ENCODE measurements around the gene MREG.
"Not testable (repeated sequence)": the region's sequence is repeated elsewhere in the genome, so short reads cannot be mapped to it uniquely, and the experiment has no call there.

The MREG gene

DNA sequence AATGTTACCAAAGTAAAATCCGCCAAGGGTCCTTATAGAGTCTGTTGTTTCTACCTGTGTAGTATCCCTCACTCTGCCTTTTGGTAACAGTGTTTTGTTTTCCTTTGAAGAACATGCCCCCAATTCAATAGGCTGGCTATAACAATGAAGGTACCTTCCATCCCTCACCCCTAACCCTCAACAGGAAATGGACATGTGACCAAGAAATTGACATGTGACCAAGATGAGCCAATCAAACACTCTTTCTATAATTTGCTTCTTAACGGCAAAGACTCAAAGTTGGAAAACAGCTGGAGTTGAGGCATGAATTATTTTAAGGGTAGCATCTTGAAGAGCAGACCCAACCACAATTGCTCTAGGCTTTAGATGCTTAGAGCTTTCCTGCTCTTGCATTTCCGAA is 5.4 kb upstream of the MREG start:
- no peak for DNase-seq

DNA sequence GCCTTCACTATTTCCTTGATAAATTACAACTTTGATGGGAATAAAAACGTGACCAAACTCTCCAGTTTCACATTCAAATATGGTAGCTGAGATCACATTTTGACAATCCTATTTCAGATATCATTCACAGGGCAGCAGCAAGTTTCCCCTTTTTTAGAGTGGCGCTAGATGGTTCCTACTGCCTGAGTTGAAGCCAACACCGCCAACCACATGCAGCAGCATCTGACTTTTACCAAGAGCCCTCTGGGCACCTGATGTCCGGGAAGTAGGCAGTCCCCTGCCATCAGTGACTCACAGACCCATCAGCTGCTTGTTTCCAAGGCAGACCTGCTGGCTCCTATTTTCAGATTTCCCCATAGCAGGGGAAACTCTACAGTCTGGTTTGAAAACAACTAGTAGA is 4.0 kb upstream of the MREG start:
- DNase-seq, result no peak

DNA sequence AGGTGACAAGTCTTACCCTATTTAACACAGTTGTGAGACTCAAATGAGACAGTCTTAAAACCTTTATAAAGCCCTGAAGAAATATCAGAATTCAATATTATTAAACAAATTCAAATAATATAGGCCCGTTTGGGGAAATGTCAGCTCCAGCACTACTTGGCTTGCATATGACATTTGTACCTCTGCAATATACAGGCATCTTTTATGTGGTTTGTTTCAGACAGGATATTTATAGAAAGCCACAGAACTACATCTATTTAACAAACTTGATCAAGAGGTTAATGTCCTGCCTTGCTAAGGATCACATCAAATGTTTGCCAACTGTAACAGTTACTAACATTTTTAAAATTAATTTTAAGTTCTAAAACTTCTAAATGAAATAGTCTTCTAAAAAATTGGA is 3.2 kb upstream of the MREG start:
- DNase-seq, result no peak

DNA sequence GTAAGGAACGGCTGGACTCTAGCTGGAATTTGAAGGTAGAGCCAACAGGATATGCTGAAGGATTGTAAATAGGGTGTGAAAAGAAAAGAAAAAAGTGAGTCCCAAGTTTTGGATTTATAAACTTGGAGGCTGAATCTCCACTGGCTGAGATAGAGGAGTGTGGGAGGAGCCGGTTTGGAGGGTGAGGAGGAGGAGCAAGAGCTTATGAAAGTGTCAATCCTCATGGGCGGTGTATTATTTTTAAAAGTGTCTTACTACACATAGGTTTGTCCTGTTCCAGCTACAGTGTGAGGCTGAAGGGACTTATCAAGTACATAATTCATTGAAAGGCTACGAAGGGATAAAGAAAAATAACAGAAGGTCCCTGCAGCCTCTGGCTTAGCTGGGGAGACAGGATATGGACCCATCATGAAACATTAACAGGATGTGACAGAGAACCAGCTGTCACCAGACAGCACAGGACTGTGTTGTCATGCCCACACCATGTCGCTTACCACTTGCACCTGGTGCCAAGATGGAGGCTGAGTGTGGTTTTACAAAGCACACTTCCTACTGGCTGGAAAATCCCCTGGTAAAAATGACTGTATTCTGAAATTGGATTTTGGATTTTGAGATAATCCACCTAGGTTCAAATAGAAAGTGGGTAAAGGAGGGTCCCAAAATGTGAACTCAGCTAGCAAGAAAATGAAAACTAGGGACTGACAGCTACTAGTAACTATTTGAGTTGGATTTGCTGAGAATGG is 2.5 kb upstream of the MREG start:
- DNase-seq, result no peak

DNA sequence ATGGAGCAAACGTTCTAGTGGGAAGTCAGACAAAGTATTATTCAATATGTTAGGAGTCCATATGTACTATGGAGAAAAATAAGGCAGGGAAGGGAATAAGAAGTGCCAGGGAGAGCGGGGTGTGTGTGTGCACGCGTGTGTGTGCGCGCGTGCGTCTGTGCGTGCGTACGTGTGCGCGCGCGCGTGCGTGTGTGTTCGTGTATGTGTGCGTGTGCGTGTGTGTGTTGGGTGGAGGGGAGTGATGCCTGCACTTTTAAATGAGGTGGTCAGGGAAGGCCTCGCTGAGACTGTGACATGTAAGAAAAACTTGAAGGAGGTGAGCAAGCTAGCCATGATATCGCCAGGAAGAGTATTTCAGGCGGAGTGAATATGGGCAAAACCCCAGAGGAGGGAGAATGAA is 1.6 kb upstream of the MREG start:
- no peak for DNase-seq

DNA sequence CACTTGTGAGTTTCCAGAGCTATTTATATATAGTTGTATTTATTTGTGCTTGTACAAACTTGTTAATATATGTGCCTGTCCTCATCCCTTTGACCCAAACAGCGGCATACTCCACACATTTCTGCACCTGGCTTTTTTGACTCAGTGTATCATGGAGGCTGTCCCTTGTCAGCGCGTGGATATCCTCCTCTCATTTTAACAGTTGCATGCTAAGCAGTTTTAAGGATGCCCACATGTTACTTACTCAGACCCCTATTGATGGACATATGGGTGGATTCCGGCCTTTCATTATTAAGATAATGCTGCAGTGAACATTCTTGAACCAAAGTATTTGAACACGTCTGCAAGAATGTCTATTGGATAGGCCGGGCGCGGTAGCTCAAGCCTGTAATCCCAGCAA is 655 bp upstream of the MREG start:
- no peak for DNase-seq

DNA sequence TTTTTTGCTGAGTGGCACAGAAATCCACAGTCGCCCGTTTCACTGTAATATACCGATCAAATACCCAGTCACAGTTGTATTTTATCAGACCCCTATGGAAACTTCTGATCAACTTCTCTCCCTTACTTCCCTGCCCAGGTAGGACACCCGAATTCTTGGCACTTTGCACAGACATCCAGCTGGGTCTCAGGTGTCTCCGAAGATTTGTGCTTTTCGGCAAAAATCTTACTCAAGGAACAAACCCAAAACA is 596 bp downstream of the MREG start:
- DNase-seq, result no peak

DNA sequence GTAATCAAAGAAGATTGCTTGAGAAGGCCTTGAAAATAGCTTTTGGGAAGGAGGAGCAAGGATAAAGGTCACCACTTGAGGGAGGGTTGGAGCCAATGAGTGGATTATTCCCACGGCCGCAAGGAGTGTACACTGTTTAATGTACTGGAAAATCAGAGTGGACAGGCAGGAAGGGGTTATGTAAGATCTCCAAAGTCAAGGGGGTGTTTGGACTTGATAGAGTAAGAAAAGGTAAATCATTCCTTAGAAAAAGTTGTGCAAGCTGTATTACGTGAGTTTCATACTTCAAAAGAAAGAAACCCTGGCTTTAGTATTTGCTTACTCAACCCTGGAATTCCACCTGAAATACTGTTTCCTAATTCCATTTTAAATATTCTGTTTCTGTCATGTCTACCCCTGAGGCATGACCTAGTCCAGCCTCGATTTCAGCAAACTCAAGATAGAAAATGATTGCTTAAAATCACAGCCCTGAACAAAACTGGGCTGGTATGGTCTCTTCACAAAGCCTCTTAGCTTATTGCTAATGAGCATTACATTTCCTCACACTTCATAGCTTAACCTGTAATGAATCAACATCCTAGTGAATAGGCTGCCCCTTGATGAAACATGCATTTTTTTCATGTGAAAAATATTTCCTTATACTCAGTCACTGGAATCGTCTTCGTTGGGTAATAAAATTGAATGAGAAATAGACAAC is 1.1 kb downstream of the MREG start:
- no peak for DNase-seq

DNA sequence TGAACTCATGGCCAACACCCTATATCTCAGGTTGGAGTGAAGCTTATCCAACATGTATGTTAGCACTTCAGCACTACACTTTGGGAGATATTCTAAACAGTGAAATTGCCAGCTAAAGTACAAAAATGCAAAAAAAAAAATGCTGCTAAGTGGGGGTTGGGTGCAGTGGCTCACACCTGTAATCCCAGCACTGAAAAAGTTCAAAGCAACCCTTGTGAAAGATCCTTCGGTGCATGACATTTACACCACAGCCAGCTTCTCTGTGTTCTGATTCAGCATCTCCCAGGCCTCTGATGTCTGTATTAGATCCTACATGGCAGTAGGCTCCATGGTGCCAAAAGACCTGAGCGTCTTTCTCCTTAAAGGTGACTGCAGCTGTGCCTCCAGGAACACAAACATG is 4.1 kb downstream of the MREG start:
- DNase-seq, result not testable (repeated sequence)

DNA sequence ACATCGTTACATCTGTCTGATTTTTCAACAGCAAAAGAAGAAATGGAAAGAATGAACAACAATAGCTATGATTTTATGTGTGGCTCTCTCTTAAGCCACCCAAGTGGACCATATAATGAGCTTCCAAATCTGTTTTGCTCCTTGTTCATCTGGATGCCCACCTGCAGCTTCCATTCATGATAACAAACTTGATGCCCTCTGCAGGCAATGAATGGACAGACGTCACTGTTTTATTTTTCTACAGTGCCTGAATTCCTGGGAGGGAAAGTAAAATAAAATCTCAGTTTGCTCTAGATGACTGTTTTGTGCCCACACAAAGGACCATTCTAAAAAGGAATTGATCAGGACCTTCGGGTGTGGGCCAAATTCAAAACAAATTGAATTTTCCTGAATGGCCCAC is 5.0 kb downstream of the MREG start:
- DNase-seq, result no peak

DNA sequence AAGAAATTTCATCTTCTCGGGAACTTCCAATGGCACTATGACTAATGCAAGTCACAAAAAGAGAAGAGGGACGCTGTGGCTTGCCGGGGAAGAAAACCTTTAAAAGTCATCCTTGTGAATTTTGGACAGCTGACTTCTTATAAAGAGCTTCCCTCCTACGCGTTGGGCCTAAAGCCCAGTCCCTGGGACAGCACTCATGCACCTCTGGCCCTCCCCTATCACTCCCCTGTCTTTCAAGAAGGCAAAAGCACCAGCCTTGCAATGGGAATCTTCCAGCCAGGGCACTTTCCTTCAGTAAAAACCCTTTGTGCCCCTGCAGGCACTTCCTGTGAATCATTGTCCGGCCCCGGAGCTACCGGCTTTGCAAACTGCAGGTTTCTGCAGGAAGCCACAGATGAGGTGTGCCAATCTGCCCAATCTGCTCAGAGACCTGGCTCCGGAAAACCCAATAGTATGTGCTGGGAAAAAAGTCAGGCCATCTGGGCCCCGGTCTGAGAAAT is 7.1 kb downstream of the MREG start:
- no peak for DNase-seq

DNA sequence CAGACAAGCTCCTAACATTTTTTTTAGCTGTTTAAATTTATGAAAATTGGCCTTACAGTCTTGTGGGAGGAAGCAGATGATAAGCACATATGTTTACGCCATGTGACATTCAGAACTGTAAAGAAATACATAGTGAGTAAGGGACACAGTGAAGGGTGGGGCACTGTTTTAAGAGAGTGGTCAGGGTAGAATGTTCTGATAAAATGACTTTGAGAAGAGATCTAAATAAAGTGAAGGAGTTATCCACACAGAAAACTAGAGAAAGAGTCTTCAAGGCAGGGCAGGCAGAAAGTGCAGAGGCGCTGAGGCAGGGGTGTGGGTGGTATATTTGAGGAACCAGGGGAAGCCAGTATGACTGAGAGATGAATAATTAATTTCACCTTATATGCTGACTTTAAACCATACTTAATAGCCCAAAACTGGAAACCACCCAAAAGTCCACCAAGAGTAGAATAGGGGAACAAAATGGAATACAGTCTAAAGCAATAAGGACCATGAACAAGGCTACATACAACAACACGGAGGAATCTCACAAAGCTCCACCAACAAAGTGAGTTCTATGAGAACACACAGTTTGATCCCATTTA is 8.6 kb downstream of the MREG start:
- DNase-seq, result no peak

DNA sequence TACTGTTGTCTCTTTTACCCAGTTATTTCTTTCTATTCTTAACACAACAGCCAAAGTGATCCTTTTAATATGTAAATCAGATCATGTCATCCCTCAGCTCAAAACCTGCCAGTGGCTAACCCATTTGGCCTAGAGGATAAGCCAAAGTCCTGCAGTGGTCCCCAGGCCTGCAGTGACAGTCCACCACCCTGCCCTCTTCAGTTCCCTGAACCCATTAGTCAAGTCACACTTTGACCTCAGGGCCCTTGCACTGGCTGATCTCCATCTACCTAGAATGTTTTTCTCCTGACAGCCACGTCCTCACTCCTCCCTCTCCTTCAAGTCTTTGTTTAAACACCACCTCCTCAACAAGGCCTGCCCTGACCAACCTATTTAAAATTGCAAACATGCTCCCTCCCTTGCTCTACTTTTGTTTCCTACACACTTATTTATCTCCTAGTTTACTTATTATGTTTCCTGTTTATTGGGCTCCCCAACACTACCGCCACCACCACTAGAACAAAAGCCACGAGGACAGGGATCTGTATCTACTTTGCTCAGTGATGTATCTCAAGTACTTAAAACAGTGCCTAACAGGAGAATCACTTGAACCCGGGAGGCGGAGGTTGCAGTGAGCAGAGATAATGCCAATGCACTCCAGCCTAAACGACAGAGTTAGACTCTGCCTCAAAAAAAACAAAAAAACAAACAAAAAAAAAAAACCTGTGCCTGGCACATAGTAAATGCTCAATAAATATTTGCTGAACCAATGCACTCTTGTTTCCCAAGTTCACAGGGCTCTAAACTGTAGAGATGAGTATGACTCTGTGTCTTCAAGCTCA is 9.3 kb downstream of the MREG start:
- no peak for DNase-seq

DNA sequence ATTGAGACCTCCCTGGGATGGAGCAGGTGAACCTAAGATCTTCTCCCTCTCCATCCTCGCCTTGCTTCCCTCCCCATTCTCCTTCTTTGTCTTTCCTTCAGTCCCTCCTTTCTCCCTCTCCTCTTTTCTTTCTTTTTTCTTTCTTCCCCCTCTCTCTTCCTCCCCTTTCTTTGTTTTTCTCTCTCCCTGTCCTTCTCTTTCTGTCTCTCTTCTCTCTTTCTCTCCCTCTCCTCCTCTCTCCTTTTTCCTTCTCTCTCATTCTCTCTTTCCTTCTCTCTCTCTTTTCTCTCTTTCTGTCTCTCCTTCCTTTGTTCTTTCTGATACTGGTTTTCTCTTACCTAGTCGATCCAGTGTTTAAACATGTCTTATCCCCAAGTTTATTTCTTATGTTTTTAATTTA is 10.7 kb downstream of the MREG start:
- DNase-seq, result no peak

DNA sequence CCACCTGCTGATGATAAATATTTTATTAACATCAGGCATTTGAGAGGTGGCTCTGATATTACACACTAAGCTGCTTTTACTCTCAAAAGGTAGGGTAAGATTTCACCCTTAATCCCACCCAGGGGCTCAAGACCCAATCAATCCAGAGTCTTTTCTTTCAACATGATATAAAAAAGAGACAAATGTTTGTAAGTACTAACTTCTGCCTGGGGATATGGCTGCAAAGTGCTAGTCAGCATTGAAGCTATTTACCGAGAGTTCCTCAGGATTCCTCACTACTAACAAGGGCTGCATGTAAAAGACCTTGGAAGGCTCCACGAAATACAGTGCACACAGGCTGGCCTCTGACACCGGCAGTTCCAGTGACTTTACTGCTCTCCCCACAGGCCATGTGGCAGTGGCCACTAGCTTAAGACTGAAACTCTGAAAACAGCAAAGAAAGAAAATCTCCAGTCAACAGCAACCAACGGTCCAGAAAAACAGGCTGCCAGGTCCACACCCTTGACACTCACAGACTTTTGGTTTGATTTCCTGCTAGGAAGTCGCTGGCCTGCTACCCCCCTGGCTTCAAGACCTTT is 11.2 kb downstream of the MREG start:
- no peak for DNase-seq

DNA sequence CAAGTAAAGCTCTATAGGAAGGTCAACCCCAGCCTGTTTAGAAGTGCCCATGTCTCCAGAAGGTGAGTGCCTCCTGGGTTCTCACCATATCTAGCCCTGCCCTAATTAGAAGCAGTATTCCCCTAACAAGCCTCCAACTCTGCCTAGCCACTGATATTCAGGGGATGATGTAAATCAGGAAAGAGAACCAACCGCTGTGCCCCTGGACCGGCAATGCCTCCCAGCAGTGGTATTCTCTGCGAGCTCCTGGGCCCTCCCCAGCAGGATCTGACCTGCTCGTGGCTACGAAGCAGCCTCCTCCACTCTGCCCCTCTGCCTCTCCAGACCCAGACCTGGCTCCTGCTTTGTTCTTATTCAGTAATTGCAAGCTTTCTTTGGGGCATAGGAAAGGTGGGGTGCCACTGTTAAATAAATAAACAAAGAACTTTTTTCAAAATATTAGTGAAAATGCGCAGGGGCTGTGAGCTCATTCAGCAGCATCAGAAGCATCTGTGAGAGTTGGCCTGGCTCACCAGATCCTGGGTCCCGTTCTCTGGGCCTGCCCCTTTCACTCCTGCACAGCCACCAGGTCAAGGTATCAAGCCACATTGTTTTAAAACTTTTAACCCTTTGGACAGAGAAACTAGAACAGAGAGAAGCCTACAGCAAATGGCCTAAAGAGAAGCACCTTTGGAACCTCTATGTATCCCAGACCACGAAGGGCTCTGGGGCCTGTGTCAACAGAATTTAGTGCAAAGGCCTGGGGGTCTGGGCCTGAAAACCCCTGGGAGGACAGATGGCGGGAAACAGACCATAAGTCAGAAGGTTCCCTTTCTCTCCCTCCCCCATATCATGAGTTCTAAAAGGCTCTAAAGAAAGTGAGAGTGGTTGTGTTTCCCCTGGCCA is 11.9 kb downstream of the MREG start:
- no peak for DNase-seq

DNA sequence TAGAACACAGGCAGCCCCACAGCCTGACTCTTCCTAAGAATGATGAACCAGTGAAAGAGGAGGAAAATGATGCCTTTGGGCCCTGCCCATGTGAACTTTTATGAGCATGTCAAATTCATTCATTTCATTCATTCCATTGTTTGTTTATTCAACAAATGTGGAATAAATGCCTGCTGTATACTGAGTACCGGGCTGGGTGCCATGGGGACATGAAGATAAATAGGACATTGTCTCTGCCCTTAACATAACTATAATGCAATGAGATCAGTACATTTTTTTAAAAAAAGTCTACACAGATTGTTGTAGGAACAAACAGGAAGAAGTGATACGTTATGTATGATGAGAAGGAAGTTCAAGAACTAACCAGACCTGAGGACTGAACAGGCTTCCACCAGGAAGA is 14.7 kb downstream of the MREG start:
- DNase-seq, result no peak

DNA sequence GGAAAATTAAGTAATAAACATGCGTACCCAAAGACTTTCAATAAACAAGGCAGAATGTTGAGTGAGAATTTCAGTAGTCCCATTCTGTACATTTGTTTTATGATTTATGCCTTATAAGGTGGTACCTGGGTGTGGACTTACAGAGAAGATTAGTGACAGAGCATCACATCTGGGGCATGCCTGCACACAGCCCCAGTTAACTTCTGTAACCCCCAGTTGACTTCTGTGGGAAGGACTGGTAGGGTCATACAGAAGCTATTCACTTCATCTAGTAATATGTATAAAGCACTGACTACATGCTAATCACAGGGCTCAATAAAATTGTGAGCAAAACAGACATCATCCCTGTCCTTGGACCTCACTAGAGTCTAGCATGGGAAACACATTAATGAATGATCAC is 16.1 kb downstream of the MREG start:
- no peak for DNase-seq

DNA sequence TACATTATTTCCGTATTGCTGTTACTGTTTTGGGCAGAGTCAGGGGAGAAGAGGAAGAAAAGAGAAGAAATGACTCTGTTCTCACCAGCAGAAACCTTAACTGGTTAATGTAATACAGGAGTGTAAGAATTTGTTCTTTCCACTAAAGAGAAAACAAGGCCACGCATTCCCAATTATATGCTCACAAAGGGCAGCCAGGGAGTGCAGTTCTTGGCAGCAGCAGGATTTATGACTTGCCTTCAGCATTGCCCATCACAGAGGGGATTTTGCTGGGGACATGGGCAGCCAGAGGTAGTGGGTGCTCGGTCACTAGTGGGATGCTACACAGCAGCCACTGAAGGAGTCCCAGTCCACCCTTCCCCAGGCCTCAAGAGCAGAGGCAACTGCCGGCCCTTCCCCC is 18.4 kb downstream of the MREG start:
- DNase-seq, result no peak

DNA sequence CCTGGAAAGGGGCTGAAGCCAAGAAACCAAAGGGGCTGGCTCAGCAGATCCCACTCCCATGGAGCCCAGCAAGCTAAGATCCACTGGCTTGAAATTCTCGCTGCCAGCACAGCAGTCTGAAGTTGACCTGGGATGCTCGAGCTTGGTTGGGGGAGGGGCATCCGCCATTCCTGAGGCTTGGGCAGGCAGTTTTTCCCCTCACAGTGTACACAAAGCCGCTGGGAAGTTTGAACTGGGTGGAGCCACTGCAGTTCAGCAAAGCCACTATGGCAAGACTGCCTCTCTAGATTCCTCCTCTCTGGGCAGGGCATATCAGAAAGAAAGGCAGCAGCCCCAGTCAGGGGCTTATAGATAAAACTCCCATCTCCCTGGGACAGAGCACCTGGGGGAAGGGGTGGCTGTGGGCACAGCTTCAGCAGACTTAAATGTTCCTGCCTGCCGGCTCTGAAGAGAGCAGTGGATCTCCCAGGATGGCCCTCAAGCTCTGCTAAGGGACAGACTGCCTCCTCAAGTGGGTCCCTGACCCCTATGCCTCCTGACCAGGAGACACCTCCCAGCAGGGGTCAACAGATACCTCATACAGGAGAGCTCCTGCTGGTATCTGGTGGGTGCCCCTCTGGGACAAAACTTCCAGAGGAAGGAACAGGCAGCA is 24.7 kb downstream of the MREG start:
- not testable (repeated sequence) for DNase-seq

DNA sequence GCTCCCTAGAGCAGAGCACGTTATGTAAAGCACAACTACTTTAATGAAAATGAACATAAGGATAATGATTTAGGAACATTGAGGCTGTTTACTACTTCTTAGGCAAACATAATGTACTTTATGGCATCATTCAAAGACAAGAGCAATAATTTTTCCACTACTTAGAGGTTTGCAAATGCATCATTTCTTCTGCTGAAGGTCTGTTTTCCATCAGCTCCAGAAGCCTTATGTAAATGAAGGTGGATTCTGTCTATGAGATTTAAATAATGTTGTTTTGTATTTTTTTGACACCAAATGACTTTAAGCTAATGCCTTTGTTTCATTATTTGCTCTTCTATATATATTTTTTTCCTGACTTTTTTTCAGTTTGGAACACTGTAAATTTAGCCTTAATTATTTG is 28.1 kb downstream of the MREG start:
- DNase-seq, result no peak

DNA sequence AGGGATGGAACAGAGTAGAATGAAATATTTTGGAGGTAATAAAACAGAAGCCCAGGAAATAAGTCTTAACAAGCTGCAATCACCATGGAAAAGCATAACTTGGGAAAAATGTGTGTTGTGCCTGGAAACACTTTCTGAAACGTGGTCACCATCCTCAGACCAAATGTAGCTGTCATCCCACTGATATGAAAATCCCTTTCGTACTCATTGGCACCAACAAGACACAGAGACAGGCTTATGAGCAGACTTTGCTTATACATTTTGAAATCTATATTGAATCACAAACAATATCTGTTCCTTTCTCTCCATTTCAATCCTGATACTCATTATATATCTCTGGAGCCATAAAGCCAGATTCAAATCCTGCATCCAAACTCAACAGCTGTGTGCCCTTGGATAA is 28.7 kb downstream of the MREG start:
- DNase-seq, result no peak

Data from NCI-H1930 (cell line).